SU-DHL-6 (cell line): Measurements from ENCODE around the gene NSD1.

Experiments used
- EZH2phosphoT487 ChIP-seq: fragments of 200-600 bp; sonication (generic), shearing (Covaris generic); conservative IDR thresholded peaks from 2 replicates; pipeline ENCODE4 v1.6.1; 2018; ENCODE audit warnings: mild to moderate bottlenecking, antibody characterized with exemption, low read length, moderate library complexity, mixed read lengths
- TF ChIP-seq, protein P1 (sequence below): fragments of 200-600 bp; sonication (generic); IDR thresholded peaks from one replicate; pipeline ENCODE4 v1.5.1; 2017; ENCODE audit warnings: antibody characterized with exemption, mild to moderate bottlenecking, low read length, moderate library complexity; ENCODE audit not compliant: insufficient read depth, poor library complexity, severe bottlenecking

GRCh38 chr5:177087398-177088005, 46.1 kb upstream of the NSD1 start:
- TF ChIP-seq, protein P1, sequence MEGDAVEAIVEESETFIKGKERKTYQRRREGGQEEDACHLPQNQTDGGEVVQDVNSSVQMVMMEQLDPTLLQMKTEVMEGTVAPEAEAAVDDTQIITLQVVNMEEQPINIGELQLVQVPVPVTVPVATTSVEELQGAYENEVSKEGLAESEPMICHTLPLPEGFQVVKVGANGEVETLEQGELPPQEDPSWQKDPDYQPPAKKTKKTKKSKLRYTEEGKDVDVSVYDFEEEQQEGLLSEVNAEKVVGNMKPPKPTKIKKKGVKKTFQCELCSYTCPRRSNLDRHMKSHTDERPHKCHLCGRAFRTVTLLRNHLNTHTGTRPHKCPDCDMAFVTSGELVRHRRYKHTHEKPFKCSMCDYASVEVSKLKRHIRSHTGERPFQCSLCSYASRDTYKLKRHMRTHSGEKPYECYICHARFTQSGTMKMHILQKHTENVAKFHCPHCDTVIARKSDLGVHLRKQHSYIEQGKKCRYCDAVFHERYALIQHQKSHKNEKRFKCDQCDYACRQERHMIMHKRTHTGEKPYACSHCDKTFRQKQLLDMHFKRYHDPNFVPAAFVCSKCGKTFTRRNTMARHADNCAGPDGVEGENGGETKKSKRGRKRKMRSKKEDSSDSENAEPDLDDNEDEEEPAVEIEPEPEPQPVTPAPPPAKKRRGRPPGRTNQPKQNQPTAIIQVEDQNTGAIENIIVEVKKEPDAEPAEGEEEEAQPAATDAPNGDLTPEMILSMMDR = no peak
- TF ChIP-seq EZH2phosphoT487 = no peak
